Hepatocyte (in vitro differentiated cells): ENCODE data around the gene FILIP1. TPM values are rescaled to one million over a fixed set of nuclear protein-coding genes. Genes with fewer than 3 reads are reported as not detected.

ENCODE experiments used
- DNase-seq: peaks from one replicate; pipeline ENCODE4 v3.0.0-alpha.2; 2016; ENCODE audit warnings: low spot score
- H2AFZ ChIP-seq: fragments of 200-600 bp; sonication (generic); 2 replicates; pipeline ENCODE4 v1.6.0; 2016; ENCODE audit warnings: antibody characterized with exemption, mild to moderate bottlenecking
- H3K27ac ChIP-seq: fragments of 200-600 bp; sonication (generic); 2 replicates; pipeline ENCODE4 v1.5.1; 2016; ENCODE audit warnings: mild to moderate bottlenecking
- H3K27me3 ChIP-seq: fragments of 200-600 bp; sonication (generic); 2 replicates; pipeline ENCODE4 v1.6.1; 2016
- H3K36me3 ChIP-seq: fragments of 200-600 bp; sonication (generic); replicated peaks from 2 replicates; pipeline ENCODE4 v1.5.1; 2016; ENCODE audit warnings: low read depth; ENCODE audit not compliant: insufficient read depth
- H3K4me1 ChIP-seq: fragments of 200-600 bp; sonication (generic); 2 replicates; pipeline ENCODE4 v1.5.1; 2016; ENCODE audit warnings: mild to moderate bottlenecking, moderate library complexity; ENCODE audit not compliant: insufficient read depth
- H3K4me2 ChIP-seq: fragments of 200-600 bp; sonication (generic); 2 replicates; pipeline ENCODE4 v1.6.0; 2016
- H3K4me3 ChIP-seq: fragments of 200-600 bp; sonication (generic); 2 replicates; pipeline ENCODE4 v1.5.1; 2016; ENCODE audit warnings: mild to moderate bottlenecking
- H3K79me2 ChIP-seq: fragments of 200-600 bp; sonication (generic); 2 replicates; pipeline ENCODE4 v1.6.0; 2017; ENCODE audit warnings: mild to moderate bottlenecking
- H3K9me2 ChIP-seq: fragments of 200-600 bp; sonication (generic); replicated peaks from 2 replicates; pipeline ENCODE4 v1.6.0; 2017; ENCODE audit warnings: mild to moderate bottlenecking; ENCODE audit not compliant: insufficient read depth
- H3K9me3 ChIP-seq: fragments of 200-600 bp; sonication (generic); 2 replicates; pipeline ENCODE4 v1.5.1; 2016; ENCODE audit warnings: low read depth, mild to moderate bottlenecking
- H4K20me1 ChIP-seq: fragments of 200-600 bp; sonication (generic); 2 replicates; pipeline ENCODE4 v1.6.0; 2016; ENCODE audit warnings: mild to moderate bottlenecking; ENCODE audit not compliant: insufficient read depth, poor library complexity, severe bottlenecking
- EZH2 ChIP-seq: fragments of 200-600 bp; sonication (generic); IDR thresholded peaks from 2 replicates; pipeline ENCODE4 v1.6.1; 2016; ENCODE audit warnings: antibody characterized with exemption, mild to moderate bottlenecking, borderline replicate concordance
- EZH2phosphoT487 ChIP-seq: fragments of 200-600 bp; sonication (generic); IDR thresholded peaks from one replicate; pipeline ENCODE4 v1.6.1; 2018; ENCODE audit warnings: antibody characterized with exemption, mild to moderate bottlenecking, low read depth, moderate library complexity; ENCODE audit not compliant: unreplicated experiment, severe bottlenecking
- WGBS: methylation state at CpG from one replicate; pipeline ENCODE4 v1.1.6; 2016; ENCODE audit warnings: low lambda C conversion rate; ENCODE audit errors: missing lambda C conversion rate; 5-methylcytosine and 5-hydroxymethylcytosine counted together
- polyA plus RNA-seq: library from polyadenylated mRNA; unstranded; fragments of >200 nt; fragmentation: Nextera tagmentation; extraction: Ambion mirVana; gene quantifications from 2 replicates; pipeline ENCODE4 v1.2.1, GENCODE V29; 2016
- total RNA-seq: library from RNA; depleted of rRNA; stranded (reverse); fragments of >200 nt; gene quantifications from 2 replicates; pipeline ENCODE4 v1.2.3, GENCODE V29; 2014
- TF ChIP-seq, protein P1 (sequence below): fragments of 200-600 bp; sonication (generic); IDR thresholded peaks from 2 replicates; pipeline ENCODE4 v1.5.1; 2016; ENCODE audit warnings: antibody characterized with exemption, mild to moderate bottlenecking; ENCODE audit not compliant: poor library complexity

Gene FILIP1
- total and polyA plus RNA-seq, 2 experiments from 2014 or later = 4.1 to 6.0 TPM

DNA sequence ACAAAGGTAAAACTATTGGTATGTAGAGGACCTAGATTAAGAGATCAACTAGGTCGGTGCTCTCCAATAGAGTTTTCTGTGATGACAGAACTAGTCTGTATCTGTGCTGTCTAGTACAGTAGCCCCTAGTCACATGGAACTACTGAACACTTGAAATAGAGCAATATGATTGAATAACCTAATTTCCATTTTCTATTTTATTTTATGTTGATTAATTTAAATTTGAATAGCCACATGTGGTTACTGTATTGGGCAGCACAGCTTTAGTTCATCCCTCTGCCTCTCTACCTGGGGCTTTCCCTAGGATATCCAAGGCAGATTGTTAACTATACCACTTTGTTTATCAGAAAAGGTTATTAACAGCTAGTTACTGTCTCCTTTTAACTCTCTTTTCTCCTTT, 27.0 kb downstream of the FILIP1 start:
- H3K27me3 ChIP-seq = no peaks in the 10 kb centered on the region
- no peaks in the 10 kb centered on the region for H3K36me3 ChIP-seq
- no peaks in the 10 kb centered on the region for H3K9me2 ChIP-seq
- TF ChIP-seq, protein P1, sequence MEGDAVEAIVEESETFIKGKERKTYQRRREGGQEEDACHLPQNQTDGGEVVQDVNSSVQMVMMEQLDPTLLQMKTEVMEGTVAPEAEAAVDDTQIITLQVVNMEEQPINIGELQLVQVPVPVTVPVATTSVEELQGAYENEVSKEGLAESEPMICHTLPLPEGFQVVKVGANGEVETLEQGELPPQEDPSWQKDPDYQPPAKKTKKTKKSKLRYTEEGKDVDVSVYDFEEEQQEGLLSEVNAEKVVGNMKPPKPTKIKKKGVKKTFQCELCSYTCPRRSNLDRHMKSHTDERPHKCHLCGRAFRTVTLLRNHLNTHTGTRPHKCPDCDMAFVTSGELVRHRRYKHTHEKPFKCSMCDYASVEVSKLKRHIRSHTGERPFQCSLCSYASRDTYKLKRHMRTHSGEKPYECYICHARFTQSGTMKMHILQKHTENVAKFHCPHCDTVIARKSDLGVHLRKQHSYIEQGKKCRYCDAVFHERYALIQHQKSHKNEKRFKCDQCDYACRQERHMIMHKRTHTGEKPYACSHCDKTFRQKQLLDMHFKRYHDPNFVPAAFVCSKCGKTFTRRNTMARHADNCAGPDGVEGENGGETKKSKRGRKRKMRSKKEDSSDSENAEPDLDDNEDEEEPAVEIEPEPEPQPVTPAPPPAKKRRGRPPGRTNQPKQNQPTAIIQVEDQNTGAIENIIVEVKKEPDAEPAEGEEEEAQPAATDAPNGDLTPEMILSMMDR = no peak
- TF ChIP-seq EZH2 (no peak), EZH2phosphoT487 (no peak)
- 80% methylated on average over 1 of the region's 1 CpG for WGBS
- no peak for DNase-seq
- no peaks in the 10 kb centered on the region for H4K20me1 ChIP-seq
- no peaks in the 10 kb centered on the region for H3K9me3 ChIP-seq
- peaks cover 6% of the 10 kb centered on the region for H3K79me2 ChIP-seq
- no peak overlapping the region for H3K27ac ChIP-seq
- no peaks in the 10 kb centered on the region for H3K4me1 ChIP-seq
- H3K4me2 ChIP-seq = no peak overlapping the region
- no peak overlapping the region for H3K4me3 ChIP-seq
- no peak overlapping the region for H2AFZ ChIP-seq

DNA sequence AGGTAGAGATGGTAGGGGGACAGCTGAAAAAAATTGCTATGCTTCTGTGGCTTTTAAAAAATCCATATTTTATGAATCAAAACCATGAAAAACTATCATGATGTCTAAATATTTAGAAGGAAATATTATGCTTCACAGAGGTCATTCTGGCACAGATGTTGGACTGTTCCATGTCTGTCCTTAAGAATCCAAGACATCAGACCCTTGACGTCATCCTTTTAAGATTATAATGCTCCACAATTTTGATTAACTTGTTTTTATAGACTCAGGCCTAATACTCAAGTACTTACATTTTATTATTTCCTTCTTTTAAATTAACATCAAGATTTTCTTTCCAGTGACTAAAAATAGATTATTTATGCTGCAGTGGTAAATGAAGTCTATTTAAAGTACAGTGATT, 29.7 kb downstream of the FILIP1 start:
- no peak for DNase-seq

DNA sequence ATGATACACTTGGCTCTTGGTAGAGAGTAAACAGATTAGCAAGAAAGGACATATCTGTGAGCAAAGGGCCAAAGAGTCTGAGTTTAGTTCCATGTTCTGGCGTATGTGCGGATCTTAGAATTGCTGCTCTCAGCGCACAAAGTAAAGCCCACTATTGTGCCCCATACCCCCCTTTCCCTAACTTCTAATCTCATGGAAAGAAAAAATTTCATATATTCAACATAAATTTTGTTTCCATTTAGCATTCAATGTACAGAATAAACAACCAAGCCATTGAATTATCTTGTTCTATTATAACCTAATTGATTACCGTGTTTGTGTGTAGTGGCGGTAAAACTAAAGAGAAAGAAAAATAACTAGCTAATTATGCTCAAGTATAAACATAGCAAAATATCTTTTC, 30.5 kb downstream of the FILIP1 start:
- TF ChIP-seq, protein P1 = no peak
- no peak for TF ChIP-seq EZH2phosphoT487
- no peak for TF ChIP-seq EZH2
- WGBS = 90% methylated on average over 5 of the region's 5 CpGs
- Histone ChIP-seq H3K4me3 (no peak overlapping the region), H3K79me2 (peaks cover 6% of the 10 kb centered on the region), H3K27ac (peak overlapping the region; percentile 44), H2AFZ (no peak overlapping the region), H3K36me3 (no peaks in the 10 kb centered on the region), H3K27me3 (no peaks in the 10 kb centered on the region), H3K4me1 (peaks cover 5% of the 10 kb centered on the region), H3K4me2 (no peak overlapping the region), H3K9me2 (no peaks in the 10 kb centered on the region), H3K9me3 (no peaks in the 10 kb centered on the region), H4K20me1 (no peaks in the 10 kb centered on the region)
- DNase-seq = no peak

More for the DNA sequence above, 29.7 kb downstream of the FILIP1 start:
- Histone ChIP-seq H3K27me3 (no peaks in the 10 kb centered on the region), H2AFZ (no peak overlapping the region), H4K20me1 (no peaks in the 10 kb centered on the region), H3K9me2 (no peaks in the 10 kb centered on the region), H3K79me2 (peaks cover 6% of the 10 kb centered on the region), H3K4me1 (peaks cover 5% of the 10 kb centered on the region), H3K9me3 (no peaks in the 10 kb centered on the region), H3K27ac (peak overlapping the region; percentile 44), H3K4me3 (no peak overlapping the region), H3K4me2 (no peak overlapping the region), H3K36me3 (no peaks in the 10 kb centered on the region)
- TF ChIP-seq, protein P1 = no peak
- WGBS = 76% methylated on average over 1 of the region's 1 CpG

DNA sequence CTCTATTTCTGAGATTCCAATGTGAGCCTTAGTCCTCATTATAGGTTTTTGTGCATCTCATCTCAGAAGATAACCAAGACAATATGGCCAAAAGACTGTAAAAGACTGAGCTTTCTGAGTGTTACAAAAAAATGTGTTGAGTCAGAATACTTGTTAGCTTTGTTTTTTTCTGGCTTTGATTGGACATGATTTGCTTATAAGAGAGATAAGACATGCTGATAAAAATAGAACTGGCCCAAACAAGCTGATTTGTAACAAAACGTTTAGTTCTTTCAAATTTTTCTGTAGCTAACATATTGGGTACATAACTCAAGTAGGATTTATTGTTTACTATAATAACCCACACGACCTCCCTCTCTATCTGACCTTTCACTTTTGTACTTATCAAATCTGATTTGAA, 32.9 kb downstream of the FILIP1 start:
- Histone ChIP-seq H3K4me1 (peaks cover 5% of the 10 kb centered on the region), H3K9me3 (no peaks in the 10 kb centered on the region), H3K36me3 (no peaks in the 10 kb centered on the region), H2AFZ (no peak overlapping the region), H4K20me1 (no peaks in the 10 kb centered on the region), H3K4me2 (no peak overlapping the region), H3K27ac (no peak overlapping the region), H3K27me3 (no peaks in the 10 kb centered on the region), H3K9me2 (no peaks in the 10 kb centered on the region), H3K79me2 (peaks cover 4% of the 10 kb centered on the region), H3K4me3 (no peak overlapping the region)
- no peak for TF ChIP-seq EZH2
- TF ChIP-seq, protein P1 = no peak
- TF ChIP-seq EZH2phosphoT487 = no peak
- 49% methylated on average over 2 of the region's 2 CpGs for WGBS
- no peak for DNase-seq
